Right lobe of liver (tissue), 6 donors: ENCODE measurements around the gene MAST4. TPM values are rescaled to one million over a fixed set of nuclear protein-coding genes. Genes with fewer than 3 reads are reported as not detected.

Source experiments
- ATAC-seq, 4 donors: fragments of 200-7000 bp; cut with Tn5 transposase; one replicate each; pipeline ENCODE4 v1.9.1; 2020; ENCODE audit warnings: mild to moderate bottlenecking in 4 of 4, moderate library complexity in 4 of 4
- DNase-seq, 3 donors: peaks; one replicate each; pipeline ENCODE4 v3.0.0-alpha.2; 2020
- H3K27ac ChIP-seq, 3 donors: fragments of 200-600 bp; one replicate each; pipeline ENCODE4 v1.8.0; 2022
- H3K27me3 ChIP-seq, 2 donors: fragments of 200-600 bp; one replicate each; pipeline ENCODE4 v1.8.0; 2022
- H3K36me3 ChIP-seq, 4 donors: fragments of 200-600 bp; sonication (generic) in 1 of 4; one replicate each; pipeline versions ENCODE4 v1.5.1 to v1.8.0; 2017 to 2022; ENCODE audit warnings: control low read depth in 1 of 4
- H3K4me1 ChIP-seq, 4 donors: fragments of 200-600 bp; sonication (generic) in 1 of 4; one replicate each; pipeline versions ENCODE4 v1.5.1 to v1.8.0; 2017 to 2022; ENCODE audit warnings: control low read depth in 1 of 4
- H3K4me3 ChIP-seq, 3 donors: fragments of 200-600 bp; one replicate each; pipeline ENCODE4 v1.8.0; 2022
- H3K9me3 ChIP-seq, 4 donors: fragments of 200-600 bp; sonication (generic) in 1 of 4; one replicate each; pipeline versions ENCODE4 v1.5.1 to v1.8.0; 2017 to 2022; ENCODE audit warnings: control low read depth in 1 of 4
- CTCF ChIP-seq, 4 donors: fragments of 200-600 bp in 3 of 4; fragments of 450-650 bp in 1 of 4; IDR thresholded peaks; one replicate each; pipeline versions ENCODE4 v1.5.1 to v1.8.0; 2016 to 2022; ENCODE audit warnings: antibody characterized with exemption in 4 of 4, mild to moderate bottlenecking in 2 of 4
- POLR2A ChIP-seq: fragments of 450-650 bp; IDR thresholded peaks from one replicate; pipeline ENCODE4 v1.6.1; 2017; ENCODE audit warnings: antibody characterized with exemption, mild to moderate bottlenecking
- WGBS: methylation state at CpG from one replicate; pipeline ENCODE4 v1.1.6; 2018; ENCODE audit warnings: low coverage, low lambda C conversion rate; ENCODE audit not compliant: insufficient coverage; ENCODE audit errors: missing lambda C conversion rate; 5-methylcytosine and 5-hydroxymethylcytosine counted together
- intact Hi-C, 2 donors: fragments of 100-400 bp; cut with DNase I; formaldehyde crosslinking; loops; one replicate each; pipeline versions ENCODE4 v1.11.2 to v1.14.1; 2022
- total RNA-seq, 6 experiments: library from RNA; depleted of rRNA in 2 of 6; stranded (reverse); fragments of >200 nt in 2 of 6; fragmentation: NEBNext Ultra II Directional in 3 of 6; extraction: Animal tissue kit (Norgen Biotek cat#: 25700) in 3 of 6; gene quantifications; one replicate each; pipeline versions ENCODE4 v1.1.0 to v1.2.4, GENCODE V29; 2016 to 2023
- donor health status: DM: no; HTN: yes; CAD: no.
- donor health status: DM: no; HTN: no; CAD: no.
- donor health status: DM: no; HTN: no; CAD: no.
- donor health status: DM: no; HTN: yes; CAD: no.
- donor health status: DM: no; HTN: yes; CAD: no.

MAST4 gene
- total RNA-seq, 6 experiments from 2014 or later, result 9.4 to 23.5 (median 13.9) TPM

GRCh38 chr5:66958201-66958979 lies 362.2 kb downstream of the MAST4 start:
- DNase-seq, result no peak
- Histone ChIP-seq H3K4me1 (peaks cover 0 to 26% (median 0%) of the 10 kb centered on the region in 4 donors), H3K9me3 (no peaks in the 10 kb centered on the region), H3K27ac (peak overlapping the region in 1 of 3 donors; percentile 25), H3K4me3 (peak overlapping the region; percentile 4 to 10 (median 7)), H3K36me3 (no peaks in the 10 kb centered on the region), H3K27me3 (no peaks in the 10 kb centered on the region)
- 69% methylated on average over 10 of the region's 10 CpGs for WGBS
- TF ChIP-seq CTCF (IDR thresholded peaks at IDR 0.05) (no peak), POLR2A (no peak)
- peak in 1 of 4 donors; percentile 44 for ATAC-seq
- intact Hi-C loops, result no loop called here

DNA sequence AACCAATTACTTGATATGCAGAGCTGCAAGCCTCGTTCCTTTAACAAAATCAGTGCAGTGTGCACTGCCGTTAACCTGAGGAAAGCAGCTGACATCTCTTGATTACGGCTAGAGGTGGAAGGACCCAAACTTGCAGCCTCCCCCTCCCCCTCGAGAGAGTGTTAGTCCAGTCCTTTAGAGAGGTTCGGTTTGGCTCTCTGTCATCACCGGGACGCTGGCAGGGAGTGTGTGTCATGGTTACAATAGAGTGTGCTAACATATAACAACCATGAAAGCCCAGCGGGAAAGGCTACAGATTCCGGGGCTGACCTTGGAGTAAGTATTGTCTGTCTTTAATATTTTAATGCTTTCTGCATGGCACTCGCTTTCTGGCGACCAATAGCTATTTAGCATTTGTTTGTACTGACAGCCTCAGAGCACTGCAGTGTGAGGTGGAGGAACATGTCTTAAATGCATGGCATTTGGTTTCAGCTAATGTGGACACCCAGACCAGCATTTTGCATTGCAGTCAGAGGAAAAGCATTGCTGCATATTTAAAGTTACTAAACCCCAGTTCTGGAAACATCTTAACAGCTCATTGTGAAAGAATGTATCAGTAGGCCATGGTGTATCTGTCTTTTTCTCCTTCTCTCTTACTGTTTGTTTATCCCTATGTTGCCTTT lies 362.9 kb downstream of the MAST4 start:
- DNase-seq (peak; percentile 25 to 54 (median 53)), ATAC-seq (peak; percentile 54 to 72 (median 68))
- no peaks in the 10 kb centered on the region for H3K27me3 ChIP-seq
- no peak for TF ChIP-seq CTCF (IDR thresholded peaks at IDR 0.05)
- no peak for TF ChIP-seq POLR2A
- no peaks in the 10 kb centered on the region for H3K9me3 ChIP-seq
- H3K36me3 ChIP-seq, result no peaks in the 10 kb centered on the region
- WGBS, result 14% methylated on average over 7 of the region's 11 CpGs
- intact Hi-C loops, result no loop called here
- peaks cover 0 to 26% (median 0%) of the 10 kb centered on the region in 4 donors for H3K4me1 ChIP-seq
- H3K4me3 ChIP-seq, result peak overlapping the region; percentile 4 to 10 (median 7)
- peak overlapping the region; percentile 25 to 34 (median 33) for H3K27ac ChIP-seq

DNA sequence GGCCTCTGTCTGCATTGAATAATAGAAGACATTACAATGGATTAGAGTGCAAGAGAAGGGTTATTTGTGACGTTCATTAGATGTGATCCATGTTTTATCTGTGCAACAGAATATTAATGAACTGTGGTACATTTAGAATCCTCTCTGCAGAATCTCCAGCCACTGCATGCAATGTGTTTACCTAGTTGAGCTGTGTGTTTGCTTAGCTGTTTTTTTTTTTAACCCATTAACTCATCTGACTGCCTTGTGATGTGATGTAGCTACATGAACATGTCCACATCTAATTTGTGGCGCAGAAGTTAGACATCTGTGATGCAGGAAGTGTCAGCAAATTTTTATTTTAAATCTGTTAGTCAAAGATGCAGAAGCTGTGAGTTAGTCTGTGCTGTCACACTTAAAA lies 363.5 kb downstream of the MAST4 start:
- DNase-seq, result no peak
- H3K27me3 ChIP-seq, result no peaks in the 10 kb centered on the region
- intact Hi-C loops, result no loop called here
- H3K36me3 ChIP-seq, result no peaks in the 10 kb centered on the region
- peak; percentile 66 to 76 (median 74) for ATAC-seq
- peak overlapping the region; percentile 25 to 34 (median 33) for H3K27ac ChIP-seq
- WGBS, result 37% methylated on average over 2 of the region's 2 CpGs
- peaks cover 0 to 26% (median 0%) of the 10 kb centered on the region in 4 donors for H3K4me1 ChIP-seq
- H3K9me3 ChIP-seq, result no peaks in the 10 kb centered on the region
- TF ChIP-seq CTCF (IDR thresholded peaks at IDR 0.05) (no peak), POLR2A (no peak)
- H3K4me3 ChIP-seq, result no peak overlapping the region

DNA sequence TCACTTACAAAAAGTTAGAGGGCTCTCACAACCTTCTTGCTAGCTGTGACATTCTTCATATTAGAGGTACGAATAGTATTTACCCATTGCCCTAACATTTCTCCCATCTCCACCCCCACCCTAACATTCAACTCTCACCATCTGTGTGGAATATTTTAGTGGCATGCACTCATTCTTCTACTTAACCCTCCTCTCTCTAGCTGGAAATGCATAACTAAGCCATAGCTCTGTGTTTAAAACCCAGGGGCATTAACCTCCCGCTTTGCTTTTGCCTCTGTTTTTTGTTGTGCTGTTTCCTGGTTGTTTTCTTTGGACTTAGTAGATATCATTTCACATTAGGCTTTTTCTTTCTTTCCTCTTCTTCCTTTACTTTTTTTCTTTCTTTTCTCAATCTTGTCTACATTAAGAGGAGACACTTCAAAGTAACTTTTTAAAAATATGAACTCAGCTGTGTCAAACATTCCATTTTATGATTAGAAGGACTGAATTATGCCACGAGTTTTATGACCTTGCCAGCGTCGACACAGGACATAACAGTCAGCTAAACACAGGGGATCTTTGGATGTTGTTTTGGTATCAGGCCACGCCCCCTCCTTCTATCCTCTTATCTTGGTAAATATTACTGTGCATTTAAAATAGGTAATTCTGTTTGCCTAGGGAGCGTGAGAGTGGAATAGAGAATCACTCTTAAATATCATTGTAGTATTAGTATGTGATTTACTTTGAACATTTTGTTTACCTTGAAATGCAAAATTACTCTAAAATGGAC lies 364.4 kb downstream of the MAST4 start:
- WGBS, result 33% methylated on average over 7 of the region's 7 CpGs
- Histone ChIP-seq H3K9me3 (no peaks in the 10 kb centered on the region), H3K4me1 (peaks cover 0 to 26% (median 0%) of the 10 kb centered on the region in 4 donors), H3K4me3 (no peak overlapping the region), H3K27ac (peak overlapping the region in 2 of 3 donors; percentile 25 to 26), H3K36me3 (no peaks in the 10 kb centered on the region), H3K27me3 (no peaks in the 10 kb centered on the region)
- no peak for DNase-seq
- intact Hi-C loops, result no loop called here
- ATAC-seq, result peak in 3 of 4 donors; percentile 42 to 49 (median 48)
- TF ChIP-seq CTCF (IDR thresholded peaks at IDR 0.05), result no peak
- TF ChIP-seq POLR2A, result no peak
